Smooth muscle cell of the brain vasculature (primary cell): ENCODE results near the gene SLCO2A1.

Source experiments
- DNase-seq: peaks from one replicate; pipeline ENCODE4 v3.0.0-alpha.2; 2012; ENCODE audit warnings: low read depth, low spot score

SLCO2A1 gene

GRCh38 chr3:133999891-134000685, 29.6 kb downstream of the SLCO2A1 start:
- no peak for DNase-seq

- DNase-seq = no peak
Observed at GRCh38 chr3:133998691-133999241, 31.0 kb downstream of the SLCO2A1 start.

DNA sequence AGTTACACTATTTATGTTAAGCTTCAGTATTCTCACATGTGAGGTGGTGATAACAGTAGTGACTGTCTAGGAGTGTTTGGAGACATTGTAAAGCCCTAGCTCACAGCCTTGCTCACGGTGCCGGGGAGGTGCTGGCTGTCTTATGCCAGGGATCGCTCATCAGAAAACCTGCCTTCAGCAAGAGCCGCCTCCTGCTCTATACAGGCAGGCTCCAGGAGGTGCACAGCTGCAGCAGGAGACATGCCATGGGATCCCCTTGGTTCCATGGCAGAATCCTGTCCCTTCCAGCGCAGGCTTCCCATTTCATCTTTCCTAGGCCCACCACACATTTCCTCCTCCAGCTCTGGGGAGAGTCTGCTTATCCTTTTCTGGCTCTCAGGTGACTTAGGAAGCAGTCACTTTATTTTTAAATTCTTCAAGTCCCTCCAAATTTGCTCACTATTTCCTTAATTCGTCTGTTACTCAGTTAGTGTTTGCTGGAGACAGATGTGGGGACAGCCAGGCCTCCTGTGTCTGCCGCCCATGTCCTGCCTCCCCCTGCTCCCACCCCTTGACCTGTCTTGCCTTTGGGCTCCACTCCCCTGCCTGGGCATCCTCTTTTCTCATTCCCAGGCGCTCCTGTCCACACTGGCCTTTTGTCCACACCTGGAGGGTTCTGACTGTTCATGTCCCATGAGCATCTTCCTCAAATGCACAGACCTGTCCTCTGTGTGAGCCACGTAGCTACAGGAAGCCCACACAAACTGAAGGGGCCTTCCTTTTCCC, 31.7 kb downstream of the SLCO2A1 start:
- DNase-seq = no peak

GRCh38 chr3:133996996-133997395, 32.7 kb downstream of the SLCO2A1 start:
- DNase-seq = no peak

- peak; percentile 17 for DNase-seq
Observed at GRCh38 chr3:133996251-133996661, 33.5 kb downstream of the SLCO2A1 start.

DNA sequence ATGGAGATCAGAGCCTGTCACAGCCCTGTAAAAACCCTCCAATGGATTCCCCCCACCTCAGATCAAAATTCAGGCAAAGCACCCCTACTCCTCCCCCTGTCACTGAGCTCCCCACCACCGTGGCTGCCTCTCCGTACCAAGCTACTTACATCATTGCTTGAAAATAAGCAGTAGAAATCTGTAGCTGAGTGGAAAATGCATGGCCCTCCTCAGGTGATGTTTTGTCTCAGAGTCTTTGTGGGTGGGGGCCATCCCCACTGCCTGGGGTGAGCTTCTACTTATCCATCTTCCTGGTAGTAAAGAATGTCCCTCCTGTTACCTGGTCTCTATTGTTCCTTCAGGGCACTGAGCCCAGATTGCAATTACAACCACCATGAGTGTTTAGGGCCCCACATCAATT, 34.5 kb downstream of the SLCO2A1 start:
- no peak for DNase-seq

DNA sequence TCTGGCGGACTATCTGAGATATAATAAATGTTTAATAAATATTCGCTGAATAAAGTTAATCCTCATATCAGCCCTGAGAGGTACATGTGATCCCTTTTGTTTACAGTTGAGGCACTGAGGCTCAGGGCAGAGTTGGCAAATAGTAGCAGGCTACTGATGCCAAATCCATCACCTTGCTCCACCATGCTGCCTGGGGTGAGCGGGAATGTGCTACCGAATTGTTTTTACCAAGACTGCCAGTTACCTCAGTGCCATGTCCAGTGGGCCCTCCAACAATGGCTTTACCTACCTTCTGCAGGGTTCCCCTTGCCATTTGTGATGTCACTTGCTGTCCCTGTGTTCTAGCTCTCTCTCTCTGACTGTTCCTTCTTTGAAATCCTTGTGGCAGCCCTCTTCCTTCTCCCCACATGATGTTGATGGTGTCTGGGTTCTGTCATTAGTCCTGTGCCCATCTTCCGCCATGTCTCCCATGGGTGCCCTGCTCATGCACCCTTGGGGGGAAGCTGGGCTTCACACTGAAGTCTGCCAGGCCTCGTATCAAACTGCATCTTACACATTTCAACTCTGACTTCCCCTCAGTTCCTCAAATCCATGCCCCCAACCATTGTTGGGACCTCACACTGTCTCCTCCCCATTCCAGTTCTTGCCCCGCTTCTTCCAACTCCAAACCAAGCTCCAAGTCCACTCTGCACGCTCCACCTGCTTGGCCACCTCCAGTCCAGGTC, 35.4 kb downstream of the SLCO2A1 start:
- DNase-seq = no peak

DNA sequence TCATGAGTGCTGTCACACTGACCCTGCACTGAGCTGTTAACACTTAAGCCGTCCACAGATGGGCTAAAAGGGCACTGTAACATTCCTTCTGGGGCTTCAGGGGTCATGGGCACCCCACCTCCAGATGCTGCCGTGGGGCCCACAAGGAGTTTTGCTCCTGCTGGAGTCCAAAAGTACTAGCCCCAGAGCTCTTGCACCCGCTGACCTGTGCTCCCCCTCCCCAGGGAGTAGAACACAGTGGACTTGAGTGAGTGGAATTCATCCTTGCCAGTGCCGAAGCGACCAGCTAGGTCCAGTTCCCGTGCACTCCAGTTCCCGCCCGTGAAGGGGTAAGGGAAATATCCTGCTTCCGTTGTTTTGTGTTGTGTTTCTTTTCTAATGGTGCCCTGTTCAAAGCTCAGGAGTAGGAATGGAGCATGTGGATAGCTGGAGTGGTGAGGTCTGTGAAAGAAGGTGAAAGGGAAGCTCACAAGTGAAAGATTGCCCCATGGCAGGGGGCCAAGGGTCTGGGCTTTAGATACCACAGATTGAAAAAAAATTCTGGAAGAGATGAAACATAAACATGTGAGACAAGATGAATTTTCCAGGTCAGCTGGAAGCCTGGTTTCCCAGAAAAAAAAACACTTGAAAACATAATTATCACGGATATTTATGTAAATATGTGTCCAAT, 36.6 kb downstream of the SLCO2A1 start:
- no peak for DNase-seq

DNA sequence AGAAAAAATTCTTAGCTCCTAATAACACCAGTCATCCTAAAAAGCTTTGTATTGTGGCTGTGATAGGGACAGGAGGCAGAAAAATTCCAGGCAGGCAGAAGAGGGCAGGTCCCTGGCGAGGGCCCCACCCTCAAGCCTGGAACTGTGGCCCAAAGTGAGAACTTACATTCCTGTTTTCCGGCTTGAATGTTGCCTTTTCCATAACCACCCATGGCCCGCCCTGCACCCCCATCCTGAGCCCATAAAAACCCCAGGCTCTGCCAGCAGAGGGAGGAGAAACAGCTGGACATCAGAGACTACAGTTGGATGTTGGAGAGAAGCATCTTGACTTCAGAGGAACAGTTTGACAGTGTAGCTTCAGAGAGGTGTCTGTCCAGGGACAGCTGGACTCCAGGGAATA, 37.3 kb downstream of the SLCO2A1 start:
- no peak for DNase-seq

- DNase-seq = no peak
Observed at GRCh38 chr3:133991637-133992036, 38.1 kb downstream of the SLCO2A1 start.

DNA sequence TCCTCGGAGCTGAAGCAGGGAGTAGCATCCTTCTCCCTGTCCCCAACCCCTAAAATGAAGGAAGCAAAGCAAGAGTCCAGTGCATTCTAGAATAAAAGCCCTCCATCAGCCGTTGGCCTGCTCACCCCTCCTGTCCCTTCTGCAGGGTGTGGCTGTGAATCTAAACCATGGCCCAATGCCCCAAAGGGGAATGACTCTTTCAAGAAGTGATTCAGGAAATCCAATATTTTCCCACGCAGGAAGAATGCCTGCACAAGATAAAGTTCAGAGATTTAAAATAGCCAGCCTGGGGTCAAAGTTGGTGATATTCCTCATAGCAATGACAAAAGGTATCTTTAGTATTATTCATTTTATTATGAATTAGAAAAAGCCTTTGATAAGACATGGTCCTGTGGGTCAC, 38.5 kb downstream of the SLCO2A1 start:
- DNase-seq = no peak

DNA sequence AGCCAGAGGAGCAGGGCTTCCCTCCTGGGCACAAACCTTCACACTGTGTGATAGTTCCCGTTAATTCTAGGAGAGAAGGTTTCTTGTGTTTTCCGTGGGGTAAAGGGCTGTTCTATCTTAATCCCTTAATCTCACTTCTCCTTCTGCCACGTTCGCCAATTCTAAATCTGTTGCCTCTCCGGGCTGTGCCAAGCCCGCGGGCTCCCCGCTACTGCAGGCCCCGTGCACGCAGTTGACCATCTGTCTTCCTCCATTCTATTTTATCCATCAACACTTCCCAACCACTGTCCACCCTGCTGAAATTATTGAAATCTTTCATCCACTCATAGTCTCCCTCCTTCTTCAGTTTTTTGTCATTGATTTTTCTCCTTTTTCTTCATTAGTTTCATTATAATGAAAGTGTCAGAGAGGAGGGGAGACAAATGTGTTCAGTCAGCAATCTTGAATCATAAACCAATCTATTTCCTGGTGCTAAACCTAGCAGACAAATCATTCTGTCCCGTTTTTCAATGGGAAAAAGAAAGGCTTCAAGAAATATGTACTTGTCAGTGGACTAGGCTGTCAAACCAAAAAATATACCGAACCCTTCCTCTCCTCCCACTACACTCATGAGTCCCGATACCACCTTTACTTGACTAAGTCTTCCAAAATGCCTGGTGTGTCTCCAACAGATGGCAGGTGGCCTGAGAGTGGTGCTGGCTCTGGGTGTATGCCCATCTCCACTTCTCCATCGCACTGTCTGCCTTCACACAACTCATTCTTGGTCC, 39.6 kb downstream of the SLCO2A1 start:
- DNase-seq = no peak

GRCh38 chr3:133988631-133989161, 41.0 kb downstream of the SLCO2A1 start:
- no peak for DNase-seq

GRCh38 chr3:133987948-133988484, 41.7 kb downstream of the SLCO2A1 start:
- no peak for DNase-seq

DNA sequence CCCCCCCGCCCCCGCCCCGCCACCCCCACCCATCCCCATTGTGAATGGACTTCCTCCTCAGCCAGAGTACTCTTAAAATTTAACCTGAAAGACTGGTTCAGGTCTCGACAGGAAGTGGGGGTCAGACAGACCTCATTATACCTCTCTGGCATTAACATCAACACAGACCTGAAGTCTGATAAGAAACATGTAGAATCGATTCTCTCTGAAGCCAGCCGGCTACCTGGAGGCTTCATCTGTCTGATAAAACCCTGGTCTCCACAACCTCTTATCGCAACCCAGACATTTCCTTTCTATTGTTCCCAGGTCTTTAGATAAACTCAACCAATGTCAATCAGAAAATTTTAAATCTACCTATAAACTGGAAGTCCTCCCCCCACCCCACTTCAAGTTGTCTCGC, 42.6 kb downstream of the SLCO2A1 start:
- DNase-seq = no peak

GRCh38 chr3:133986311-133986710, 43.4 kb downstream of the SLCO2A1 start:
- no peak for DNase-seq

GRCh38 chr3:133984975-133985374, 44.8 kb downstream of the SLCO2A1 start:
- DNase-seq = no peak

GRCh38 chr3:133983576-133984560, 45.9 kb downstream of the SLCO2A1 start:
- no peak for DNase-seq

GRCh38 chr3:133983126-133983525, 46.6 kb downstream of the SLCO2A1 start:
- DNase-seq = no peak
